HG02623 (cell line): ENCODE measurements around the gene SLC6A13.
"Not testable (repeated sequence)": the region's sequence is repeated elsewhere in the genome, so short reads cannot be mapped to it uniquely, and the experiment has no call there.

Experiments used
- ATAC-seq: cut with Tn5 transposase; IDR thresholded peaks from one replicate; pipeline ENCODE4 v1.9.1; 2021; ENCODE audit warnings: moderate library complexity; ENCODE audit not compliant: unreplicated experiment

SLC6A13 gene

GRCh38 chr12:262817-263216, at the start of gene SLC6A13:
TSS of gene SLC6A13 (minus strand) at chr12:262836. CDS start at chr12:260052, 2,784 bp downstream.
- ATAC-seq: no peak

GRCh38 chr12:308511-308910, 45.9 kb upstream of the SLC6A13 start:
- ATAC-seq: no peak

- ATAC-seq: no peak
These were observed 44.8 kb upstream of the SLC6A13 start for GRCh38 chr12:307406-307805.

DNA sequence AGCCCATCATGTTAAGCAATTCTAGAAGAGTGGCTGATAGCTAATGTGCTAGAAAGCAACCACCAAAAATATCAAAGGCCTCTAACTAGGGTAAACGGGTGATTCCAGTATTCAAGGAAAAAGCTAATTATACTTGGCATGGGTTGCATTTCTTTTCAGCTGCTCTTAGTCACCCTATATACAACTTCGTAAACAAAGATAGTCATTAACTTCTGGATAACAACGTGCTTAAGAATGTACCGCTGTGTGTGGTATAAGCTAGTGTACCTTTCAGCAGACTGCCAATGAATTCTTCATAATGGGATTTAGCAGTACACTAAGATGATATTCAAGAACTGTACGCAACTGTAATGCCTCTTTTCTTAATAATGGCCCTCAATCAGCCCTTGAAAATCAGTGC, 42.2 kb upstream of the SLC6A13 start:
- no peak for ATAC-seq

DNA sequence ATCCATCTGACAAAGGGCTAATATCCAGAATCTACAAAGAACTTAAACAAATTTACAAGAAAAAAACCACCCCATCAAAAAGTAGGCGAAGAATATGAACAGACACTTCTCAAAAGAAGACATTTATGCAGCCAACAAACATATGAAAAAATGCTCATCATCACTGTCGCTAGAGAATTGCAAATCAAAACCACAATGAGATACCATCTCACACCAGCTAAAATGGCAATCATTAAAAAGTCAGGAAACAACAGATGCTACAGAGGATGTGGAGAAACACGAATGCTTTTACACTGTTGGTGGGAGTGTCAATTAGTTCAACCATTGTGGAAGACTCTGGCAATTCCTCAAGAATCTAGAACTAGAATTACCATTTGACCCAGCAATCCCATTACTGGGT, 40.1 kb upstream of the SLC6A13 start:
- ATAC-seq: not testable (repeated sequence)

DNA sequence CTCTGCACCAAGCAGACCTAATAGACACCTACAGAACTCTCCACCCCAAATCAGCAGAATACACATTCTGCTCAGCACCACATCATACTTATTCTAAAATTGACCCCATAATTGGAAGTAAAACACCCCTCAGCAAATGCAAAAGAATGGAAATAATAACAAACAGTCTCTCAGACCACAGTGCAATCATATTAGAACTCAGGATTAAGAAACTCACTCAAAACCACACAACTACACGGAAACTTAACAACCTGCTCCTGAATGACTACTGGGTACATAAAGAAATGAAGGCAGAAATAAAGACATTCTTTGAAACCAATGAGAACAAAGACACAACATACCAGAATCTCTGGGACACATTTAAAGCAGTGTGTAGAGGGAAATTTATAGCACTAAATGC, 37.5 kb upstream of the SLC6A13 start:
- ATAC-seq: not testable (repeated sequence)

DNA sequence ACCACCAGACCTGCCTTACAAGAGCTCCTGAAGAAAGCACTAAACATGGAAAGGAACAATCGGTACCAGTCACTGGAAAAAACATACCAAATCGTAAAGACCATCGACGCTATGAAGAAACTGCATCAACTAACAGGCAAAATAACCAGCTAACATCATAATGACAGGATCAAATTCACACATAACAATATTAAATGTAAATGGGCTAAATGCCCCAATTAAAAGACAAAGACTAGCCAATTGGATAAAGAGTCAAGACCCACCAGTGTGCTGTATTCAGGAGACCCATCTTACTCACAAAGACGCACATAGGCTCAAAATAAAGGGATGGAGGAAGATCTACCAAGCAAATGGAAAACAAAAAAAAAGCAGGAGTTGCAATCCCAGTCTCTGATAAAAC, 36.9 kb upstream of the SLC6A13 start:
- not testable (repeated sequence) for ATAC-seq

GRCh38 chr12:298059-298458, 35.4 kb upstream of the SLC6A13 start:
- not testable (repeated sequence) for ATAC-seq

GRCh38 chr12:295132-295531, 32.5 kb upstream of the SLC6A13 start:
- no peak for ATAC-seq

GRCh38 chr12:293199-293598, 30.6 kb upstream of the SLC6A13 start:
- no peak for ATAC-seq

- ATAC-seq: no peak
These were observed 29.6 kb upstream of the SLC6A13 start for GRCh38 chr12:292186-292585.

DNA sequence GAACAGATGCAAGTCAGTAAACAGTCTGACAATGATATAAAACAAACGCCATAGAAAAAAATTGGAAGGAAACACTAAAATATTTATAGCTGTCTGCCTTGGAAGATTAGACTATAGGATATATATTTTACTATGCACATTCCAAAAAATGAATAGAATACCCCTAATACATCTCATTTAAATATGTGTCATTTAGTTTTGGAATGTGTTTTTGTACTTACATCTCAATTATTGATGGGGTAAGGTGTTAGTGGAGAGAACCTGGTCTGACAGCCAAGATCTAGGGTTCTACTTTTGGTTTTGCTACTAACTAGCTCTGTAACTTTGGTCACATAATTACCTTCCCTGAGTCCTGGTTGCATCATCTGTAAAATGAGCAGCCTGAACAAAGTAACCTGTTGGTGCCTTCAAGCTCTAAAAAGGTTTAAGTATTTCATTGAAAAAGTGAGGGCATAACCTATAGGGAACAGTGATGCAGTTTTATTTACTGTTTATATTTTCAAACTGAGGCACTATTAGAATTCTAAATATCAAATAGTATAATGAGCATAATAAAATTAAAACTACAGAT, 28.6 kb upstream of the SLC6A13 start:
- ATAC-seq: no peak

- no peak for ATAC-seq
These were observed 26.1 kb upstream of the SLC6A13 start for GRCh38 chr12:288687-289086.

DNA sequence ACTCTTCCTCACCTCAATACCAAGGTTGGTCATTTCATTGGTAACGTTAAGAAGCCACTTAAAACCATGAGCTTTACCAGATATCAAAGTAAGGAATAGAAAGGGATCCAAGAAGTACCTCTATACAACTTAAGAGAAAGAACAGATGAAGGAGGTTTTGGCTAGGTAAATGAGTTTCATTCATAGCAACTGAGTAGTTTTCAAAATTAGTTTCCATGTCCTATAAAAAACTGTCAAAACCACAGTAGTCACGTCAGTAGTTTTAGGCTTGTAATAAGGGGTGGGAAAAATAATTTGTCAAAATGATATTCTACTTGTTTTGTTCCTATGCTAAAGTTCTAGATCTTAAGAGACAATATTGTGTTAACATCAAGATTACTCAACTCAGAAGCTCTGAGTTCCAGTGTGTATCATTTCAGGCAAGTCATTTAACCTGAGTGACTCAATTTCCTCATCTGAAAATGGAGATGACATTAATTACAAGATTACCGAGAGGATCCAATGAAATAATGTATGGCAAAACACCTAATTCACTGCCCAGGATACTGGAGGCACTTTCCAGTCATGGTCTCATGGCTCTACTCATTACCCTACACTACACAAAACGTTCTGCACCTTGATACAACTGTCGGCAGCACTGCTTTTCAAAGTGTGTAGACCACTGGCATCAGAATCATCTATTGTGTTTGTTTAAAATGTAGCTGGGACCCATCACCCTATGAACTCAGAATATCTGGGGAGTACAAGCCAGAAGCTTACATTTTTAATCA, 24.1 kb upstream of the SLC6A13 start:
- ATAC-seq: no peak

DNA sequence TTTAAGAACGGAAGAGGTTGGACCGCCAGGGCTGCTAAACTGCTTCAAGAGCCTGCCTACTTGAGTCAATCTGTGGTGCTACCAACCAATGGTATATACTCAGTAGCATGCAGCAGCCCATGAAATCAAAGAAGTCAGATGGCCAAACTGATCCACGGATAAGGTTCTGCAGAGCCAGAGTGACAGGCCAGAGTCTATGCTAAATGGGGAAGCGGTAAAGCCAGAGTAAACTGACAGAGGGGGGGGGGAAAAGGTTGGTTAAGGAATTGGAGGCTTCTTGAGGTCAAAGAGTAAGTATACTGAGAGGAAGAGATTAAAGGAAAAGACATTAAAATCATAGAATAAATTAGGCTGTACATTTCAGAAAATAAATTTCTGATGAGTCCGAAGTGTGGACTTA, 15.4 kb upstream of the SLC6A13 start:
- ATAC-seq: no peak

GRCh38 chr12:275812-276211, 13.2 kb upstream of the SLC6A13 start:
- no peak for ATAC-seq

DNA sequence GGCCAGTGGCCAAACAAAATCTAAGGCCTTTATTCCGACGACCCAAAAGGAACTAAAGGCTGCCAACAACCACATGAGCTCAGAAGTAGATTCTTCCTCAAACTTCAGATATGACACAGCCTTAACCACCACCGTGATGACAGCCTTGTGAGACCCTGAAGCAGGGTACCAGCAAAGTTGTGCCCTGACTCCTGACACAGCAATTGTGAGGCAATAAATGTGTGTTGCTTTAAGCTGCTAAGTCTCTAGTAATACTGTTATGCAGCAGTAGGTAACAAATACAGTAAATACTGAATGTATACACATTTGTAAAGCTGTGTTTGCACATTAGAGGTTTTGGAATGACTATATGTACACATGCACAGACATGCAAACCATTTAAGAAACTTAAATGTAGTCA, 10.7 kb upstream of the SLC6A13 start:
- ATAC-seq: no peak

- ATAC-seq: no peak
These were observed 10.3 kb upstream of the SLC6A13 start for GRCh38 chr12:272942-273341.

- ATAC-seq: no peak
These were observed 8.5 kb upstream of the SLC6A13 start for GRCh38 chr12:271161-271560.

DNA sequence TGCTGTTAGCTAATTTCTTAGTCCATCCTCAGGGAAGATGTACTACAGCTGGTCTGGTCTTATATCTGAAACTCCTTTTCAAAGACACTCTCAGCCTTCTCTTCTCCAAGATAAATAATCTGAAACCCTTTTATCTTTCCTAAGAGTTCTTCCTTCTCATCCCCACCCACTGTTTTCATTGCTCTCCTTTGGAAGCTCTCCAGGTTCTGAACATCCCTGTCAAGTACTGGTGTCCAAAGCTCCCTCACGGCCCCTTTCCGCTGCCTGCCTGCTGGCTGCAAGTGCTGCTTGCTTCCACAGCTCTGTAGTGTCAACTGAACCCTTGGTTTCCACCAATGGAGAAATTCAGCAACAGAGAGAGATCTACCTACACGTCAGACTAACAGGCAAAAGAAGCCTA, 6.6 kb upstream of the SLC6A13 start:
- ATAC-seq: no peak

DNA sequence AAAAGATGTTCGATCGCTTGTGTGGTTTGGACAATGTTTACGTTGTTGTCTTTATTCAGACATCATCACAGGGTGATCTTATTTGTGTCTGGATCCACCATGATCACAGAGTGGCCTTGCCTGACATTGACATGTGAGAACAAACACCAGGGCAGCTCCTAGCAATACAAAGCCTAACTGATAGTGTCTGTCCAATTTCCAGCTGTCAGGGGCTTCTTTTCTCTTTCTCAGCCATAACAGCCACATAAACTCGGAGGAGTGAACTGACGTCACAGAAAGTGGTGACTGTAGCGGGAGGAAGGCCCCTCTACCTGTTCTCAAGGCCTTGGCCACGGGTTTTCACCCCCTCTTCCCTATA, 5.8 kb upstream of the SLC6A13 start:
- ATAC-seq: no peak

DNA sequence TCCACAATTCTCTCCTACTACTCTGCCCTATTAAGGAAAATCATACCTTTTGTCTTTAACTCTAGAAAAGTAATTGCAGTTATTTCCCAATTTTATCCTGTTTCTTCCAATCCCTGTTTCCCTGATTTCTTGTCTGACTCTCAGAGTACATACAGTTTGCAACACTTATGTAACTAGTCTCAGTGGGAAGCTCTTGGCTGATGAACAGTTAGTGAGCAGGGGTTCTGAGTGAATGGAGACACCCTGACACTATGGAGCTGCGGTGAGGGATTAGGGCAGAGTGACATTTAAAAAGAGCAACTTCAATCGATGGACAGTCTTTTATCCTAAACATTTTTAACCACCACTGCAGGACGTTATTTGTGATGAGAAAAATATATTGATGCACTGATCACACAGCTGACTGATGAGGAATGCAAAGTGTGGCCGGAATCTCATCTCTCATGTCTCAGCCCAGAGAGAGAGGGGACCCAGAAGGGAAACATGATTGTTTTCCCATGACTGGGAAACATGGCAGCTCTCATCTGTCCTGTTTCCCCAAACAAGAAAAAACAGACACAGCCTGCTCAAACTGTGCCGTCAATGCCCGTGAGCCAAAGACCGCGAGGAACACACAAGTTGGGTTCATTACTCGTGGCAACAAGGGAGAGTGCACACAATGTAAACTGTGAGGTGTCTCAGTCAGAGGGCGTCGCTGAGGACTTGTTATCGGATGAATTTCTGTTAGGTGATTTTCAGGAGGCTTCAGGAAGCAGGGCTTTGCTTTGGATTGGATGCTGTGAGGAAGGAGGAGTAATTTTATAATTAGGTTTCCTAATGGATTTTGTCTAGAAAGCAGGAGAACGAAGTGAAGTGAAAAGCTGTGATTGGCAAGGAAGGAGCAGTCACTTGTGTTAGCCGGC, 5.2 kb upstream of the SLC6A13 start:
- no peak for ATAC-seq
